ENCODE data around the gene CBL.
A peak's percentile ranks its signal among the peaks of the same experiment; 100 is the strongest.

The CBL gene

GRCh38 chr11:119335091-119335654, 129.0 kb downstream of the CBL start:
- peak in 1 of 2 experiments; percentile 20 for DNase-seq

- peak in 1 of 2 experiments; percentile 17 for DNase-seq
These were observed 129.8 kb downstream of the CBL start for GRCh38 chr11:119335655-119336543.

GRCh38 chr11:119336744-119337469, 130.8 kb downstream of the CBL start:
- DNase-seq, result no peak

- DNase-seq, result no peak
These were observed 131.6 kb downstream of the CBL start for GRCh38 chr11:119337581-119338317.

- DNase-seq, result peak; percentile 81 to 86
These were observed 132.3 kb downstream of the CBL start for GRCh38 chr11:119338318-119338890.

- peak in 1 of 2 experiments; percentile 26 for DNase-seq
These were observed 132.9 kb downstream of the CBL start for GRCh38 chr11:119338965-119339588.

GRCh38 chr11:119339589-119340334, 133.6 kb downstream of the CBL start:
- peak in 1 of 2 experiments; percentile 65 for DNase-seq

- DNase-seq, result peak in 1 of 2 experiments; percentile 18
These were observed 134.4 kb downstream of the CBL start, which contains the start of gene C1QTNF5 for GRCh38 chr11:119340335-119341221. Gene C1QTNF5 (minus strand): TSS chr11:119340883. CDS start chr11:119340397, 486 bp downstream.

GRCh38 chr11:119341222-119342022, 135.3 kb downstream of the CBL start:
- peak in 1 of 2 experiments; percentile 19 for DNase-seq

- no peak for DNase-seq
These were observed 135.8 kb downstream of the CBL start for GRCh38 chr11:119342023-119342300.

GRCh38 chr11:119342362-119343130, 136.4 kb downstream of the CBL start:
- DNase-seq, result no peak

GRCh38 chr11:119343726-119344125, 137.6 kb downstream of the CBL start:
- no peak for DNase-seq

- DNase-seq, result no peak
These were observed 138.3 kb downstream of the CBL start for GRCh38 chr11:119344291-119345010.

- no peak for DNase-seq
These were observed 139.5 kb downstream of the CBL start for GRCh38 chr11:119345685-119346084.

- no peak for DNase-seq
These were observed 140.5 kb downstream of the CBL start, which contains the start of gene MFRP for GRCh38 chr11:119346605-119347004. Gene MFRP (minus strand): TSS chr11:119346705. CDS start chr11:119346513, 192 bp downstream.

GRCh38 chr11:119347242-119347641, 141.1 kb downstream of the CBL start:
- no peak for DNase-seq

GRCh38 chr11:119347940-119348605, 141.9 kb downstream of the CBL start:
- DNase-seq, result no peak
